Activated naive CD8-positive, alpha-beta T cell treated with anti-CD3 and anti-CD28 coated beads, Interleukin-2, amount 50 U/mL, for 24 hours (primary cell): ENCODE results near the gene LRCOL1.

Source experiments
- ATAC-seq: fragments of 150-1000 bp; cut with Tn5 transposase; one replicate; pipeline ENCODE4 v1.10.0; 2021
- DNase-seq: peaks from one replicate; pipeline ENCODE4 v3.0.0; 2021
- H3K27ac Mint-ChIP-seq: one replicate; pipeline ENCODE4 v1.8.0; 2021; ENCODE audit warnings: mild to moderate bottlenecking, mixed read lengths
- H3K27me3 Mint-ChIP-seq: one replicate; pipeline ENCODE4 v1.8.0; 2021; ENCODE audit warnings: mixed read lengths
- H3K36me3 Mint-ChIP-seq: one replicate; pipeline ENCODE4 v1.8.0; 2021; ENCODE audit warnings: low read depth, mixed read lengths
- H3K4me1 Mint-ChIP-seq: one replicate; pipeline ENCODE4 v1.8.0; 2021; ENCODE audit warnings: mixed read lengths
- H3K4me3 Mint-ChIP-seq: one replicate; pipeline ENCODE4 v1.8.0; 2021; ENCODE audit warnings: mild to moderate bottlenecking, moderate library complexity, mixed read lengths
- H3K9me3 Mint-ChIP-seq: one replicate; pipeline ENCODE4 v1.8.0; 2021; ENCODE audit warnings: mixed read lengths

Gene LRCOL1

DNA sequence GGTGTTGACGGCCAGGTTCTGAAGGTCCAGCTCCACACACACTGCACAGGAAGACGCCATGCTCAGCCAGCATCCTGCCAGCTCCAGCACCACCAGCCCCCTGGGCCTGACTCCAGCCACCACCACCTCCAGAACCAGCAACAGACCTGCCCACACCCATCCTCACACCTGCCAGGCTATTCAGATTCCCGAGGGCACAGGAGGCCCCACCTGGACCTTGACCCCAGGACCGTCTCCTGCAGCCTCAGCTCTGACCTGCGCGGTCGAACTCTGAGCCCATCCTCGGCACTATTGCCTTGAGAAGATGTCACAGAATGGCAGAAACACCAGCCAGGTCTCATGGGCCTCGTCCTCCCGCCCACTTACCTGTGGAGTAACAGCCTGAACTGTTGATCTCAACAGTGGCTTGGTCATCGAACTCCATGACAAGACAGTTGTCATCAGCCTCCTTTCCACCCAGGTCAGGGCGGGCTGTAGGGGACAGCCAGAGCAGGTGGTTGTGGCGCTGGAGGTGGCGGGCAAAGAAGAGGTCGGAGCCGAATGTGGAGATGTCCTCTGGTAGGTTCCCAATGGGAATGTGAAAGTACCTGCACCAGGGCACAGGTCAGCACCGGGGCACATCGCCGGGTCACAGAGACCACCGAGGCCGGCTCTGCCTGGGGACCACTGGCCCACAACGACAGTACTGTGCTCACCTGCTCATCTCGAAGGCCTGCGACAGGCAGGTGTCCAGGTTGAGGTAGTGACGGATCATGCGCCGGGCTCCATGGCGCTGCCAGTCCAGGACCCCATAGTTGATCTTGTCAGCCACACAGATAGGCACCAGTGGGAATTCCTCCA, 31.6 kb upstream of the LRCOL1 start:
- Mint-ChIP-seq H3K27me3 (no peaks in the 10 kb centered on the region), H3K9me3 (no peaks in the 10 kb centered on the region), H3K4me3 (no peak overlapping the region), H3K4me1 (peaks cover 3% of the 10 kb centered on the region), H3K27ac (no peak overlapping the region), H3K36me3 (peaks cover 51% of the 10 kb centered on the region)
- no peak for DNase-seq
- ATAC-seq: no peak

GRCh38 chr12:132640936-132641335, 30.6 kb upstream of the LRCOL1 start:
- no peaks in the 10 kb centered on the region for H3K27me3 Mint-ChIP-seq
- H3K4me3 Mint-ChIP-seq: no peak overlapping the region
- no peaks in the 10 kb centered on the region for H3K9me3 Mint-ChIP-seq
- peaks cover 1% of the 10 kb centered on the region for H3K4me1 Mint-ChIP-seq
- no peak for ATAC-seq
- no peak for DNase-seq
- no peak overlapping the region for H3K27ac Mint-ChIP-seq
- peaks cover 53% of the 10 kb centered on the region for H3K36me3 Mint-ChIP-seq

DNA sequence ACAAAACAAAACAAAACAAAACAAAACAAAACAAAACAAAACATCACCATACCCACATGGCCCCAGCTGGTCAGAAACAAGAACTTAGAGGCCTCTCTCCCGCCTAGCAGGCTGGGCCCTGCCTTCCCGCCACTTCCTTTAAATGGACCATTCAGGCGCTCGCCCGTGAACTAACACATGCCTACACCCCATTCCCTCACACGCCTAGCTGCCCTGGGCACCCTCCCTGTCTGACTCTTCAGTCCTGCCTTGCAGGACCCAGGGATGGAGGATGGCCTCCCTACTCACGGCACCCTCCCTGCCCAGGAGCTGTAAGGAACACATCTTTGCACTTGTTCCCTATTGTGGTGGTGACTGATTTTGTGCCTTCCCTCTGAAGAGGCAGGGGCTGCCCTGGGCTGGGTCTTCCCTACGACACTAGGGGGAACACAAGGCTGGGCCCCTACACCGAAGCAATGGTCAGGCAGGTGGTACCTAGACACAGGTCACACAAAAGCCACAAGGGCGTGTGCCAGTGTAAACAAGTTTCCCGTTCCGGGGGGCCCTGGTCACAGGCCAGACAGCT, 29.7 kb upstream of the LRCOL1 start:
- H3K9me3 Mint-ChIP-seq: no peaks in the 10 kb centered on the region
- no peak for ATAC-seq
- H3K27ac Mint-ChIP-seq: peak overlapping the region; percentile 29
- peaks cover 58% of the 10 kb centered on the region for H3K36me3 Mint-ChIP-seq
- H3K27me3 Mint-ChIP-seq: no peaks in the 10 kb centered on the region
- no peak overlapping the region for H3K4me3 Mint-ChIP-seq
- peaks cover 1% of the 10 kb centered on the region for H3K4me1 Mint-ChIP-seq
- DNase-seq: no peak

DNA sequence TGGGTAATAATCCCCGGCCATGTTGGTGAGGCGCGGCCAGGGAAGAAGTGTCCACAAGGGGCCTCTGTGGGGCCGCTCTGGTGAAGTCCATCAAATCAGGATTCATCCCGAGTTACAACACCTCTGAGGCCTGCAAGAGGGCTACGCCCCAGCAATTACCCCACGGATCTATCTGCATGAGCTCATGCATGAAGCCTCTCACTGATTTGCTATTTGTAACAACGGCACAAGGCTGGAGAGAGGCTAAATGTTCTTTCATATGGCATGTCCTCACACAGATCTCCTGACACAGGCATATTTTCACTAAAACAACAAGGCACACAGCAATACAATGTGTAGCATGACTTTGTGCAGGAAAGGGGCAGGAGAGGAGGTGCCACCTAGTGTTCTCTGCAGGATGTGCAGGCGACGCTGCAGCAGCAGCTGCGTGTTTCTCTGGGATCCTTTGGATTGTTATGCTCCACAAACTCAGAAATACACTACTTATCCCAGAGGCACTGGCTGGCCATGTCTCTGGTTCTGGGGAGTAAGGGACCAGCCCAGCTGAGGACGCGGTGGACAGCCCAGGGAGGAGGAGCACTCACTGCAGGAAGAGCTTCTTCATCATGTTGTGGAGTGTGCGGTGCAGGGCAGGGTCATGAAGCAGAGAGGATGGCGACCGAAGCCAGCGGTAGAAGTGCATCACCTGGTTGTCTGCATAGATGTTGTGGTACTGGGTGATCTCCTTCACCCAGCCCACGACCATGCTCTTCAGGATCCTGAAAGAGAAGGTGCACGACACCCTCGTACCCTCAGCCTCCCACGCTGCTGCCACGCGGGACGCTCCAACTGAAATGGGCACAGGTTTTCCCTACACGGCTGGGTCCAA, 28.4 kb upstream of the LRCOL1 start:
- H3K36me3 Mint-ChIP-seq: peaks cover 66% of the 10 kb centered on the region
- DNase-seq (no peak), ATAC-seq (peak; percentile 25)
- H3K27ac Mint-ChIP-seq: no peak overlapping the region
- no peaks in the 10 kb centered on the region for H3K9me3 Mint-ChIP-seq
- H3K4me3 Mint-ChIP-seq: no peak overlapping the region
- peaks cover 1% of the 10 kb centered on the region for H3K4me1 Mint-ChIP-seq
- H3K27me3 Mint-ChIP-seq: no peaks in the 10 kb centered on the region

DNA sequence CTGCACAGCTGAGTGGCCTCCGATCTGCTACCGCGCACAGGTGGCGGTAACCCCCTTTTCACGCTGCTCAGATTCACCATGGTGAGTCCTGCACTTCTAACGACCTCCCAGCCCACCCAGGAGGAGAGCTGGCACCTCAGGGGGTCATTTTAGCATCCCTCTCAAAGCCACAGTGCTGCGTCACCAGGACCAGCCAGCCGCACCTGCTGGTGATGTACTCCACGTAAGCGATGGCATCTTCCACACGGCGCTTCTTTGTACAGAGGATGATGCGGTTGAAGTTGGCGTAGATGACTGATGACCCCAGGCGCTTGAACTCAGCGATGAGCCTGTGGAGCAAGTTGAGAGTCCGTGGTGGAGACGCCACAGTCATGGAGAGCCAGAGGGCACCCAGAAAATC, 27.4 kb upstream of the LRCOL1 start:
- peaks cover 62% of the 10 kb centered on the region for H3K36me3 Mint-ChIP-seq
- peaks cover 1% of the 10 kb centered on the region for H3K4me1 Mint-ChIP-seq
- H3K27ac Mint-ChIP-seq: no peak overlapping the region
- ATAC-seq (no peak), DNase-seq (no peak)
- H3K27me3 Mint-ChIP-seq: no peaks in the 10 kb centered on the region
- H3K4me3 Mint-ChIP-seq: no peak overlapping the region
- no peaks in the 10 kb centered on the region for H3K9me3 Mint-ChIP-seq

GRCh38 chr12:132635076-132635955, 24.9 kb upstream of the LRCOL1 start:
- DNase-seq (no peak), ATAC-seq (no peak)
- Mint-ChIP-seq H3K4me1 (no peaks in the 10 kb centered on the region), H3K27me3 (no peaks in the 10 kb centered on the region), H3K9me3 (no peaks in the 10 kb centered on the region), H3K27ac (no peak overlapping the region), H3K4me3 (no peak overlapping the region), H3K36me3 (peaks cover 66% of the 10 kb centered on the region)

DNA sequence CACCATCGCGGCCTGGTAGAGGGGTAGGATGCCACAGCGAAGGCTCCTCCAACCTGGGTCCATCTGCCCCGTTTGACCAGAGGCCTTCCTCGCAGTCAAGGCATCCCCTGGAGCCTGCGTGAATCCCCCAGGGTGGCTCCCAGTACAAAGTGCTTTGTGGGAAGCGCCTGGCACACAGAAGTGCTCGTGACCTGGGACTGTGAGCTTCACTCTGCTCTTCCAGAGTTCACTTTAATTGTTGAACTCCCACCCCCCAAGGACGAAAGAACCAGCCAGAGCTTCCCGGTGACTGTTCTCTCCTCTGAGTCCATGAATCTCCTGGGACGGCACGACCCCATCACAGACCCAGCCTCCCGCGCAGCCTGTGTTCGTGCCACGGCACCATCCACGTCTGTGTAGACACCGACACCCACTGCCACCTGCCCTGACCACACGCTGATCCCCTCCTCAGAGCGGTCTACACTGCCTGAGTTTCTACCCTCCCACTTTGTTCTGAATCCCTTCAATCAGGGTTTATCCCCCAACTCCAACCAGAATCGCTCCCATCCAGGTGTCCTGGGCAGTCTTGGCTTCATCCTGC, 24.1 kb upstream of the LRCOL1 start:
- Mint-ChIP-seq H3K27ac (no peak overlapping the region), H3K27me3 (no peaks in the 10 kb centered on the region), H3K36me3 (peaks cover 72% of the 10 kb centered on the region), H3K4me1 (no peaks in the 10 kb centered on the region), H3K4me3 (no peak overlapping the region), H3K9me3 (no peaks in the 10 kb centered on the region)
- DNase-seq (no peak), ATAC-seq (no peak)

DNA sequence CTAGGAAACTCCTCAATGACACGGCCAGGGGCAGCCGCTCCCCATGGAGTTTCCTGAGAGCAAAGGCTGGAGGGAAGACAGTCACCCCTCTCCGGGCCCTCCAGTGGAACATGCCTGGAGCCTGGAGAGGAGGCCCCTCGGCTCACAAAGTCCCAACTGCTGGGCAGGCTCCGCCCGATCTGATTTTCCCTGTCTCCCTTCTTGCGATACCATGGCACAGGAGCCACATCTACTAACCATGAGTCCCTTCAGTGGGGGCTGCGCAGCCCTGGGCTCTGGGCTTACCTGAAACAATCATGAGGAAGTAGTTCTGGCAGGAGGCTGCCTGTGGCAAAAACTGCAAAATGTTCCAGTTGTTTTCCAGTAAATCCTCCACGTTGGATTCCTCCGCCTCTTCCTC, 23.5 kb upstream of the LRCOL1 start:
- ATAC-seq (no peak), DNase-seq (no peak)
- Mint-ChIP-seq H3K4me3 (no peak overlapping the region), H3K27me3 (no peaks in the 10 kb centered on the region), H3K27ac (no peak overlapping the region), H3K4me1 (no peaks in the 10 kb centered on the region), H3K9me3 (no peaks in the 10 kb centered on the region), H3K36me3 (peaks cover 75% of the 10 kb centered on the region)

GRCh38 chr12:132633398-132633797, 23.0 kb upstream of the LRCOL1 start:
- Mint-ChIP-seq H3K27me3 (no peaks in the 10 kb centered on the region), H3K4me3 (no peak overlapping the region), H3K36me3 (peaks cover 73% of the 10 kb centered on the region), H3K4me1 (no peaks in the 10 kb centered on the region), H3K27ac (no peak overlapping the region), H3K9me3 (no peaks in the 10 kb centered on the region)
- ATAC-seq (no peak), DNase-seq (no peak)

DNA sequence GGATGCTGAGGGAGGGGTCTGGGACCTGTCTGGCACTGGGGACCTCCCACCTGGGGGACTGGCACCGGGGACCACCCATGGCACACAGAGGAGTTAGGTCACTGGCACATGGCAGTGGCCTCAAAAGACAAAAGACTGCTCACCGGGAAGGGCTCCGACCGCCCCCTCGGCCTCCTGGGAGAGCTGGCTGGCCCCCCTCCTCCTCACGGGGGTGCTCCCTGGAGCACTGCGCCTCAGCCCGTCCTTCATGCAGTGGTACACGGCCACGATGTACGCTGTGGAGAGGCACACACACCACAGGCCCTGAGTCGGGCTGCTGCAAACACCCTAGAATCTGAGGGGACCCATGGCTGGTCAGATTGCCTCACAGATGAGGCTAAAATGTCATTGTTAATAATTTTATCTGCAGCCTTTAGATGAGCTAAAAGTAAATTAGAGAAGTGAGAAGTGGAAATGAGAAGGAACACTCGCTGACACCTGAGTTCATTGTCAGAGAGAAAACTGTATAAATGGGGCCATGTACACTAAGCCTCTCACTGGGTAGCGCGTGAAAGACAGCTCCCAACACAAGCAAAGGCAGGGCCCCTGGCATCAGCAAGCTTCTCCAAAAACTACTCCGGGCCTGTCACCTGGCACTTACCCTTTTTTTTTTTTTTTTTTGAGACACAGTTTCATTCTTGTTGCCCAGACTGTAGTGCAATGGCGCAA, 22.3 kb upstream of the LRCOL1 start:
- Mint-ChIP-seq H3K36me3 (peaks cover 69% of the 10 kb centered on the region), H3K4me1 (no peaks in the 10 kb centered on the region), H3K4me3 (no peak overlapping the region), H3K27me3 (no peaks in the 10 kb centered on the region), H3K9me3 (no peaks in the 10 kb centered on the region), H3K27ac (no peak overlapping the region)
- ATAC-seq: no peak
- no peak for DNase-seq

DNA sequence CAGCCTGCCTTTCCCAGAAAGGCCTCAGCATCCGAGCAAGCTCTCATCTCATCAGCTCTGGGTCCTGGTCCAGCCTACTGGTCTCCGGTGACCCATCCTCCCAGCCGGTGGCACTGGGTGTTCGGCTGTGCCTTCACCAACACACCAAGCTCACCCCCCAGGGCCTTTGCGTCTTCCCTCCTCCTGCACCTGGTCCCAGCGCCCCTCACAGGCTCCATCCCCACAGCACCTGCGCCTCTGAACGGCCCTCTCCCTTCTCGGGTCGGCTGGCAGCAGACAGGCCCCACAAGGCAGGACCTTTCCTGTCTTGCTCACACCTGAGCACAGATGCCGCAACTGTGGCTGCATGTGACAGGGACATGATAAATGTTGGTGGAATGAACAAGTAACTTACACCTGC, 21.3 kb upstream of the LRCOL1 start:
- Mint-ChIP-seq H3K4me1 (no peaks in the 10 kb centered on the region), H3K36me3 (peaks cover 61% of the 10 kb centered on the region), H3K27ac (peak overlapping the region; percentile 24), H3K9me3 (no peaks in the 10 kb centered on the region), H3K4me3 (no peak overlapping the region), H3K27me3 (no peaks in the 10 kb centered on the region)
- DNase-seq (no peak), ATAC-seq (no peak)

GRCh38 chr12:132630672-132631071, 20.3 kb upstream of the LRCOL1 start:
- no peak overlapping the region for H3K27ac Mint-ChIP-seq
- H3K4me1 Mint-ChIP-seq: no peaks in the 10 kb centered on the region
- no peaks in the 10 kb centered on the region for H3K9me3 Mint-ChIP-seq
- DNase-seq: no peak
- peaks cover 53% of the 10 kb centered on the region for H3K36me3 Mint-ChIP-seq
- no peak for ATAC-seq
- H3K4me3 Mint-ChIP-seq: no peak overlapping the region
- no peaks in the 10 kb centered on the region for H3K27me3 Mint-ChIP-seq

GRCh38 chr12:132629330-132629729, 18.9 kb upstream of the LRCOL1 start:
- Mint-ChIP-seq H3K4me1 (no peaks in the 10 kb centered on the region), H3K27me3 (no peaks in the 10 kb centered on the region), H3K27ac (no peak overlapping the region), H3K9me3 (no peaks in the 10 kb centered on the region), H3K36me3 (peaks cover 46% of the 10 kb centered on the region), H3K4me3 (no peak overlapping the region)
- ATAC-seq (no peak), DNase-seq (no peak)
